CD4-positive, alpha-beta T cell treated with Interleukin-17A for 1 hour (primary cell): ENCODE results near the gene CPA1.
A peak's percentile ranks its signal among the peaks of the same experiment; 100 is the strongest.

Experiments used
- DNase-seq: peaks from one replicate; pipeline ENCODE4 v3.0.0-alpha.2; 2020

The CPA1 gene

DNA sequence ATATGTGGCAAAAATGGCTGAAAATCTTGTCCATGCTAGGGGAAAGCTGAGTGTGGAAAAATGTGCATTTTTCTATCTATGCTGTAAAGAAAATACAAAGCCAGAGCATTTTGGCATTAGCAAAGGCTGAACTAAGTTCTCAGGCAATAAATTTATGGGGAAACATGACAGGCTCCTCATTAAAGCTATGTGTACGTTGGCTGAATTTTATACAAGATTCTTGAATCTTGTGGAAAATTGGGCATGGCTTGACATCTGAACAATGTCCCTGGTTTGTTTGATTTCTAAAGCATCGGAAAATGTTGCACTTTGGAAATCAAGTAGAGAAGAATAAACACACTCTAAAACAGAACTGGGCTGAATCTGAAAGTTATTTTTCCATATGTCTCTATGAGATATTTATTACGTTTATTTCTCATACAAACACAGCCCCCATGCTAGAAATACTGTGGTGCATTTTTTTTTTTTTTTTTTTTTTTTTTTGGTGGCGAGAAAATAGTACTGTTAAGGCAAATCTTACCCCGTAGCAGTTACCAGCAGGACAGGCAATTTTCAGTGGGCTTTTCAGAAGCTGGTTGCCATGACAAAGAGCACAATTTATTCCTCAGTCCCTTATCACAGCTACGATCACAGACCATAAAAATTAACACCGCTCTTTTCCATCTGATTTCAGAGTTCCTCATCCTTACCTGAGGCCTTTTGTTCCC is 16.9 kb downstream of the CPA1 start:
- no peak for DNase-seq

DNA sequence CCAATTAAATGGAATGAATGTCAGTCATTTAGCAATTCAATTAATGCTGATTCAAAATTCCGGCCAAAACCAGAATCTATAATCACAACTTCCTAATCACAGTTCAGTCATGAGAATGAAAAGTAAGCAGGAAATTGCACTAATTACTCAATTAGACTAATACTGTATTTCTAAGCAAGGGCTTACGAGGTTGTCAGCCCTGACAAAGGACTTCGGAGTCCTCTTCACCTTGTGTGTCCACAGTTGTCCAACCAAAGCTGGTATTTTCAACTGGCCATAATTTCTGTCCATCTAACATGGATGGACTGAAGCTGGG is 17.4 kb downstream of the CPA1 start:
- DNase-seq: no peak

DNA sequence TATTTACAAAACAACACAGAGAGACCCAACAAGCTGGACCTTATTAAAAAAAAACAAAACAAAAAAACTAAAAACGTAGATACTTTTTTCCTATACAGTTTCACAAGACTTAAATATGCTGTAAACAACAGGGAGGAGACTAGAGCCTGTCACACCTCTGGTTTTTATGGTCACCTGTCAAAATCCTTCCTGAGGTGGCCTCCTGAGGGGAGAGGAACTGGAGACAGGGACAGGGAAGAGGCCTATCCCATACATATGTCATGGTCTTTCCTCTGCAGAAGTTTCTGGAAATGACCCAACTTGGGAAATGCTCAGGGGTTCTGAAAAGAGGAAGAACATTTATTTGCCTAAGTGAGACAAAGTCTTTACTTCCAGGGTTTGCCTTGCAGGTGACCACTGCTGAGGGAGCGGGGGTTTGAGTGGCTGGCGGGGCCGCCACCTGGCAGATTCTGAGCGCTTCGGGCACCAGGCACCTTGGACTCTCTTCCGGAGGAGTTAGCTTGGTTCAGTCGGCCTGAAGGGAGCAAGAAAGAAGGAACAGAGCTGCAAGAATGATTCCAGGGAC is 18.3 kb downstream of the CPA1 start:
- DNase-seq: no peak

DNA sequence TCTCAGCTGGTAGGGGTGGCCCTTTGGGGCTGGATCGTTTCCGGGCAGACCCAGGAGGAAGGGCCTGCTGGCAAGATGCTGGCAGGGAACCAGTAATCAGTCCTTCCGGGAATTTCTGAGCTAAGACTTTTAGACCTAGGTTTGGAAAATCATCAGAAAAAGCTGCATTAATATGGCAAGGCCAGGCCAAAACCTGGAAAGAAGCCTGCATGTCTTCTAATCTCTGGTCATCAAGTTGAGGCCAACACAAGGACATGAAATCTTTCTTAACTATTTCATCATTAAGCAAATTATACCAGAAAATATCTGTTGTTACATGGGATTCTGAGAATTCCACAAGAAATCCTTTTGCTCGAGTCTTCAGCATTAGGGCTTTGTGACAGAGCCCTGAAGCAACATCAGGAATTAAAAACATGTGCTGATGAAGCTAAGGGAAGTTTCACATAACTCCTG is 19.9 kb downstream of the CPA1 start:
- DNase-seq: no peak

DNA sequence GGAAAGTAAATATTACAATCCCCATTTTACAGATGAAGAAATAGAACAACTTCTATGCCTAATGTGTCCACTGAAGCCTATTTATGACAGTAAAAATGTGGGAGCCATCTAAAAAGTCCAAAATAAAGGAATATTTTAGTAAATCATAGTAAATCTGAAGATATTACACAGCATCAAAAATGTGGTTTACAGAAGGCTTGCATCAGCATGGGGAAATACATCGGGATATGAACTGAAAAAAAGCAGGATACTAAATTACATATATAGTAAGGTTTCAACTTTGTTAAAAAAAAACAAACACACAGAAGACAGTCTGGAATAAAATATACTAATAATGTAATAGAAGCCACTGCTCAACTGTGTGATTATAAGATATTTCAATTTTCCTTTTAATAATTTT is 20.8 kb downstream of the CPA1 start:
- no peak for DNase-seq

DNA sequence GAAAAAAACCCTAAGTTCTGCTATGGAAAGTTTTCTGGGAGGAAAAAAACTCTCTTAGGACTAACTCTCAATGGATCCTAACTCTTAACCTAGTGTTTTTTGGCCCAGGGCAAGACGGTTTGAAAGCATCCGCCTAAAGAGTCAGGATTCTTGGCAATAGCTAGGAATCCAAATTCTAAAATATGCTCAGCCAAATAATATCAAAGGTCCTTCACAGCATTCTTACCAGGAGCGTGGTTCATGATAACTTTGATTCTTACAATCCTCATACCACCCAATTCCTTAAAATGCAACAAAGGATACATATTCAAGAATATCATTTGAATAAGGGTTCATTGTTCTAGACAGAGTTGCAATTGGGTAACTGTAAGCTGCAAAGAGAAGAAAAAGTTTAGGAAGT is 21.3 kb downstream of the CPA1 start:
- no peak for DNase-seq

DNA sequence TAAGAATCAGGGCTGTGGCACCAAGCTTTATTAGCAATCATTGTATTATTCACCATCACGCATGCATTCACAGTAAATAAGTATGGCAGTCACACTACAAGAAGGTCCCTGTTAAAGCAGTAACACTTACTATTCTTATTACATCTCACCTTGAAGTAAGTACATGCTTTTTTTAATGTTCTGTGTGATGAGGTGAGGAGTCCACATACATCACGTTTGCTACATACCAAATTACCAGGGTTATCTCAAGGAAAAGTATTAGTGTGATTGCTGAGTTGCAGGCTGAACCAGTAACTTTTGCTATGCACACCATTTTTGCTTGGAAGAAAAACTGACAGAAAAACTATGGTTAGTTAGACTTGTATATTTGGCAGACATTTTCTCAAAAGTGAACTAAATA is 24.7 kb downstream of the CPA1 start:
- DNase-seq: no peak

DNA sequence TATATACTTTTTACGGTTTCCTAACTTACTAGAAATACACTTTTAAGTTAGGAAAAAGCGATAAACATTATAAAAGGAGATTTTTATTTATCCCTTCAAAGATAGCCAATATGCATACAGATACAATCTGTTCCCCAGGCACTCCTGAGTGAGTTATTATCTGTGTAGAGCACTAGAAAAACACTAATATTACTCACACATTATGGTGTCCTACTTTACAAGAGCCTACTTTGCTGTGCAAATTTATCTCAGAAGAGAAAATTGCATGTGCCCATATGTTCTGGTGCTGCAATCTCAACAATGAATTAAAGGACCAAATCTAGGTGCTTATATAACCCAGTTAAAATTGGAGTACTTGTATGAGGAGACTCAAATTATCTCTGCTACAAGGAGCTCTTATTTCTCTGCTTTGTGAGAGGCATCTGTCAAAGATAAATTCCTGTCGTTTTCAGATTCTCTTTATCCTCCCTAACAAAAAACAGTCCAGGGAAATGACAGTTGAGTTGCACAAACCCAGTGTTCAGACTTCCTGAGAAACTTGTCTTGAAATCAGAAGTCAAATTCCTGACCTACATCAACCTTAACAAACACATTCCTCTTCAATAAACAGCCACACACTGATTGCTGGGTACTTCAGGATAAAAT is 28.9 kb downstream of the CPA1 start:
- DNase-seq: no peak

DNA sequence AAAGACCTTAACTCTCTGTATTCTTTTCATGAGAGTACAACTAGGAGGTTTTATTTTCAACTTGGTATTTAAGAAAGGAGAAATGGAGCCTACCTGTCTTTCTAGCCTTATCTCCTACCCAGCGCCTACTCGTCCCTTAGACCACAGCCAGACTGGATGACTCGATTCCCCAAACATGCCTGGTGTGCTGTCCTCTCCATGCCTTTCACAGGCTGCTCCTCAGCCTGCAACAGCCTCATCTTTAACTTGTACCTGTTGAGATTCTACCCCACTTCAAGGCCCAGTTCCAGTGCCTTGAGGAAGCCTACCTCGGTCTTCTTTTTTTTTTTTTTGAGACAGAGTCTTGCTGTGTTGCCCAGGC is 29.4 kb downstream of the CPA1 start:
- no peak for DNase-seq

DNA sequence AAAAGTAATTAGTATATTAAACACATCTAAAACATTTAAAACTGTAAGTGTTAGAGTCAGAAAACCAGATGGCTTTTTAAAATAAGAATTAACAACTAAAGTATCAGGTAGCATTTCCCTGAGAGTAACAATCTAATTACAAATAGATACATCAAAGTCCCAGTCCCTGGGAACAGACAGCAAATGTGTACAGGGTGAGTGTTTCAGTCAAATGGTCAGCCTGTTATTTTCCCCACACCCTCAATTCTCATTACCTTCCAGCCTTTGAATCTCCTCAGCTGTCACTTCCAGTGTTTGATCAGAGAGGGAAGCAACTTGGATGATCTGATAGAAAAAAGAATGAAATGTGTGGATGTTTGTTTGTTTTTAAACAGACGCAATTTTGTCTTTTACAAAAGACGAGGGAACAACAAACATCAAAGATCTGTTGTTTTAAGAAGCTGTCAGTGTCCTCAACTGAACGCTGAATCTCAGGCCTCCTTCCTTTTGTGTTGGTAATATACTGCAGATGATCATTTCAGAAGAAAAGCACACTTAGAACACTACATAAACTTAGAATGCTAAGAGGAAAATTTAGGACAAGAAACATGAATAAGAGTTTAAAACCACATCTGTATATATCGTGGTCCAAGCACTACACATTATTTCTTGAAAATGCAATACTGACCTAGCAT is 30.7 kb downstream of the CPA1 start:
- no peak for DNase-seq

DNA sequence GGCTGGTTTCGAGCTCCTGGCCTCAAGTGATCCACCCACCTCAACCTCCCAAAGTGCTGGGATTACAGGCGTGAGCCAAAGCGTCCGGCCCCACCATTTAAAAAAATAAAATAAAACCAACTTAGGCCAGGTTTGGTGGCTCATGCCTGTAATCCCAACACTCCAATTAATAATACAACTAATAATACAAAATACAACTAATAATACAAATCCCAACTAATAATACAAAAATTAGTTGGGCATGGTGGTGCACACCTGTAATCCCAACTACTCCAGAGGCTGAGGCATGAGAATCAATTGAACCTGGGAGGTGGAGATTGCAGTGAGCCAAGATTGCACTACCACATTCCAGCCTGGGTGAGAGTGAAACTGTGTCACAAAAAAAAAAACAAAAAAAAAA is 32.9 kb downstream of the CPA1 start:
- no peak for DNase-seq

DNA sequence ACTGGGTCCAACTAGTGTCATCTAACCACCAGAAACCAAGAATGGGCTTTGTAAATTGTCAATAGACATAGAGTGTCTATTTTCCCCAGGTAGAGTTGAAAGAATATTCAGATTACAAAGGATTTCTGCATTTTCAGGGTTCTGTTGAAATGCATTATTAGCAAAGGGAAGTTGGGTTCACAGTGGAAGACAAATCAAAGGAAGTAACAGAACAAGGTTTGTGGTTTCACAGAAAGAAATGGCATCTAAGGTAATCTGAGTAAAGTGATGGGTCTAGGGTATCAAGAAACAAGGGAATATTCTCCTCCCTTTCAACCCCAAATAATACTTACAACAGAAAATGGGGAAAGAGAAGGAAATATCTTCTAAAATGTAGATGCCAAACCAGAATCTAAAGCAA is 34.7 kb downstream of the CPA1 start:
- DNase-seq: peak; percentile 9

DNA sequence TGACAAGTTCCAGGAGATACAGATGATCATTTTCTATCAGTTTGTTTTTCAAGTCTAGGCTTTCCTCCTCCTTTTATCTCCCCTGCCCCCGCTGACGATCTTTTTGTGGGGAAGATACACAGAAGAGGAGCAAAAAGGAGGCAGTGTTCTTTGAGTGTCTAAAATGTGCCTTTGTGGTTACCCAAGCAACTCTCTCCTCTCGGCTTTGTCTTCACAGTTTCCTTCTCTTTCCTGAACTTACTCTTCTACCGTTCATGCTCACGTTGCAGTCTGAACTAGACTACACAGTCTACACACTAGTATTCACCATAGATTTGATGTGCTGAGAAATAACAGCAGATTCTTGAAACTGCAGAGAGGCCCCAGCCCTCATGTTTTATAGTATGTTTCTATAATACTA is 36.9 kb downstream of the CPA1 start:
- DNase-seq: no peak

DNA sequence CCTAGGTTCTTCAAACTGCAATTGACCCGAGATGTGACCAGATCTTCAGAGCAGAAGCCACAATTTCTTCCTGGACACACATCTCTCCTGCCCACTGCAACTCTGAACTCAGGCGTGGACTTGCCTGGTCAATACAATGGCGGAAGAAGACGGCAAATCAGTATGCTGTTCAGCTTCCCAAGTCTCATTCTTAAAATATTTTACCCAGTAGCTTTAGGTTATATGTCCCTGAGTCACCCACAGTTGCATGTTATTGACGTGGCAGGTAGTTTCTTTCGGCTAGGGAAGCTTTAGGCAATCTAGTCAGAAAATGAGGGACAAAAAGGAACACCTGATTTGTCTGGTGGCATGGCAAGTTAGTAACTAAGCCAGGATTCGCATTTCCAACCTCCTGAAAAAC is 38.0 kb downstream of the CPA1 start:
- DNase-seq: no peak

DNA sequence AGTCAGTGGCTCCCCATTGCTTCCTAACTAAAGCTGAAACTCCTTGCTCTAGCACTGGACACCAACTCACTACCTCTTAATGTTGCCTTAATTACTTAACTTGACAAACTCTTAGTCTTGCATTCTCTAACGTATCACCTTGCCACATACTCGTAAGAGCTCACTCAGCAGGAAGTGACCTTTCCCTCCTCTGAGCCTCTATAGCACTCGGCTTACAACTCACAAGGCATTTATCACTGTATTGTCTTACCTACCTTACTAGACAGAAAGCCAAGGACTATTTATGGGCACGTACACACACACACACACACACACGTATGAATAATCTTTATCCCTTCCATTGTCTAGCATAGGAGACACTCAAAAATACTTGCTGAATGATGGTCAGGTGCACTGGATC is 39.4 kb downstream of the CPA1 start:
- no peak for DNase-seq

DNA sequence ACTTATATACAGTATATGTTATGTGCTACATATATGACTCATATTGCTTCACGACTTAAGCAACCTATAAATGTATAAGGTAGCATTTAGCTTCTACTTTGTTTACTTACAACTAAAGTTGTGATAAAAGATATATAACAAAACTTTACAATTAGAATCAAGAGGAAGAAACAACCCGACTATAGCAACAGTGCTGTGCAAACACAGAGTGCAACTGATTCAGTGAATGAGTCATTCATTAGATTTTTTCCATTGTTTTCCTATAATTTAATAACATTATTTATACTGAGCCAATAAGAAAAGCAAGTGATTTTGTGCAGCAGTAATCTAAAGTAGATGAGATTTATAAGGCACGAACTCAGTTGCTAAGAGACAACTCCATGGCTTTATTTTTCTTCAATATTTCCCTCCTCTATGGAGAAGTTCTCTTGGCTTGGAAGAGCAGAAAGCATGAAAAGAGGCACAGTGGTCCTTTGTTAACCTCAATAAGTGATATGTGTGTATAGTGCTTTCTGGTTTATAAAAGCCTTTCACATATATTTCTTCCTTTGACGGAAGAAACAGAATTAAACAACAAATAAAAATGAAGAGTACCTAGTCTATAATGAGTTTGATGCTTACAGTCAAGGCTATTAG is 40.8 kb downstream of the CPA1 start:
- no peak for DNase-seq

DNA sequence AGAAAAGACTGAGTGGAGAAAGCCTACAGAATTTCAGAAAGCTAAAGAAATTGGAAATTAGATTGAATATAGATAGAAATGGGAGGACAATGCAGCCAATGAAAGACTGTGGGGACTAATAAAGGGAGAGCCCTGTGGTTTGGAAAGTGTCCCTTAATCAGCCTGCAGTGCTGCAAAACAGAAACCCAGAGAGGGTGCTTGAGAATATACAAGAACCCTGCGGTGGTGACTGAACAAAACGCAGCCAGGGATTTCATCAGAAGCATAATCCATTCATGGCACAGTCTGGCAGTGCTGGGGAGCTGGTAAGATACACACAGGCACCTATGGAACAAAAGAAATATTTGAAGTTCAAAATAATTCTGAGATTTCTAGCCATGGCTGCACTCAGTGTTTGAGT is 41.4 kb downstream of the CPA1 start:
- no peak for DNase-seq

DNA sequence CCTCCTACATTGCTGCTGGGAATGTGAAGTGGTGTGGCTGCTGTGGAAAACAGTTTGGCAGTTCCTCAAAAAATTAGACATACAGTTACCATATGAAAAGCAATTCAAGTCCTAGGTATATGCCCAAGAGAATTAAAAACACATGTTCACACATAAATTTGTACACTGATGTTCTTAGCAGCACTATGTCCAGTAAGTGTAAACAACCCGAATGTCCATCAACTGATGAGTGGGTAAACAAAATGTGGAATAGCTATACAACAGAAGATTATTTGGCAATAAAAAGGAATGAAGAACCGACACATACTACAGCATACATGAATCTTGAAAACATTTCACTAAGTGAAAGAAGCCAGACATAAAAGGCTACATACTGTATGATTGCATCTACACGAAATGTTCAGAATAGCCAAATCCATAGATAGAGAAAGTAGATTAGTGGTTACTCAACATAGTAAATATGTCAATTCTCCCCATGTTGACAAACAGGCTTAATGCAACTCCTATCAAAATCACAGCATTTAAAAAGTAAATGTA is 43.3 kb downstream of the CPA1 start:
- DNase-seq: no peak

DNA sequence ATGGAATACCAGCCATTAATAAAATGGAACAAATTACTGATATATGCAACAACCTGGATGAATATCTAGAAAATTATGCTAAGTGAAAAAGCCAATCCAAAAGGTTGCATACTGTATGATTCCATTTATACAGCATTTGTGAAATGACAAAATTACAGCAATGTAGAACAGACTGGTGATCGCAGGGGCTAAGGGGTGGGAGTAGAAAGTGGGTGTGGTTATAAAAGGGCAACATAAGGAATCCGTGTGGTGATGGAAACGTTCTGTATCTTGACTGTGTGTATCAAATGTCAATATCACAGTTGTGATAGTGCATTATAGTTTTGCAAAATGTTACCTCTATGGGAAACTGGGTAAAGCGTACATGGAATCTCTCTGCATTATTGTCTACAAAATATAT is 45.5 kb downstream of the CPA1 start:
- no peak for DNase-seq

DNA sequence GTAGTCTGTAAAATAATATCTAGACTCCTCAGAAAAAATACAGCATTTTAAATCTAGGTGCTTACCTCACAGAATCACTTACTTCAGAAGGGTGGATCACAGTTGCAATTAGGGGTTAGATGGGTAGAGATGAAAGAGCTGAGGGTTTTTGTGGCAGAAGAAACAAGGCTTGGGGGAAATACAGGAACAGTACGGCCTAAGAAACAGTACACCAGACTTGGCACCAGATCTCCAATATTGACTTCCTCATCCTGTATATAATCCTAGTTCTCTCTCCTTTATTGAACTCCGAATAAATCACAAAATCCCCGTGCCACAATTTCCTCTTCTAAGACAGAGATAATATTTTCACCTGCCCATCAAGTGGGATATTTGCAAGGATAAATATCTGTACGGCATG is 46.3 kb downstream of the CPA1 start:
- DNase-seq: peak; percentile 16

DNA sequence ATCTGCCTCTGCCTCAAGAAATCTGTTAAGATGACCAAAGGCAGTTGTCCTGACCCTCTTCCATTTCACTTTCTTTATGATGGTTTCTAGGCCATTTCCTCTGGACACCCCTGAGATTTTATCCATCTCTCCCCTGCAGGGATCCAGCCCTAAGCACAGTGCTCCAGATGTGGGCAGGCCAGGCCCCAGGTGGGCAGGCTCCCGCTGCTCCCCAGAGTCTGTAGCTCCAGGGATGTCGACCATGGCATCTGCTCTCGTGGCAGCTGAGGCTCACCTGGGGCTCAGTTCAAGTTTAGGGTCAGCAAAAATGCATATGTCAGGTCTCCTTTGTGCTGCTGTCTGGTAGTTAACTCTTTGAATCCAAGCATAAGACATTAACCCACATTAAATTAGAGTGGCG is 48.7 kb downstream of the CPA1 start:
- DNase-seq: no peak

DNA sequence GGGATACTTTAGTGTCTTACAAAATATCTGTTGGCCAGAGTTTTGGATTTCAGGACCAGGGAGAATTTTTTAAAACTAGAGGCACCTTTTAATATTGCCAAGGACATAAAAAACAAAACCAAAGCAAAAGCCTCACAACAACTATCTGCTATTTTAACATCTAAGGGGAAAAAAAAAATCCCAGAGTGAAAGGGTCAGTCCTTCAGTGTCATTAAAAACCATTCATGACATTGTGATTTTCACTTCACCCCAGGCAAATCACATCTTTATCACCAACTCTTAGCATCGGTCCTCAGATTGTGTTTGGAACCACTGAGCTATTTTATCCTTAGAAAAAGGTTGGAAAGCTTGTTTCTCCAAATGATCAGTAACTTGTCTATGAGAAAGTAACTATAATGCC is 49.8 kb downstream of the CPA1 start:
- no peak for DNase-seq

DNA sequence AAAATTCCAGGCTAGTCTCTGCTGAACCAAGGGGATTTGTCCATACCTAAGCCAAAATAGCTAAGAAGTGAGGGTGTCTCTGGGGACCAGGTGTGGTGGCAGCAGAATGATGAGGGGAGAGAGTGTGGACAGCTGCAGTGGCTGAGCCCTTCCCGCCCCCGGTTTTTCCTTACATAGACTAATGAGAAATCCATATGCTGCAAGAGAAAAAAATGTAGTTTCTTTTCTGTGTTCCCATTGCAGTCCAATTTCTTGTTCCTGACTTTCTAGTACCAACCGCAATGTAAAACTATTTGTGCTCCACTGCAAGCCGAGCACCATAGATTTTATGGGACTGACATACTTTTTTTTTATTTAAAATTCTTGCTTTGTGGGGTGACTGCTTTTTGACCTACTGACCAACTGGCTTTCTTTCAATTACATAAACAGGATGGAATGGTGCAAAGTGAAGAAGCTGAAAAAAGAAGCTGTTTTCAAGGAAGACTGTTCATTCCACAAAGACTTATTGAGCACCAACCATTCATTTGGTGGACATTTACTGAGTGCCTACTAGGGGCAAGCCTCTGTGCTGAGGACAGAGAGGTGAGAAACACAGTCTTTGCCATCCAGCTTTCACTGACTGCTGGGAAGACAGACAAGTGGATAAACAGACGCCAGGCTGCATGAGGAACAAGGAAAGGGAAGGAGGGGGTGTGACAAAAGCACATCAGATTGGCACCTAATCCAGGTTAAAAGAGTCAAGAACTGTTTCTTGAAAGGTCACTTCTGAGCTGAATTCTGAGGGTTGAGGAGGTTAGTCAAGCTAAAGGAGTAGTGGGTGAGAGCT is 50.8 kb downstream of the CPA1 start:
- no peak for DNase-seq
